ENCODE data around the gene NPTXR.

DNA sequence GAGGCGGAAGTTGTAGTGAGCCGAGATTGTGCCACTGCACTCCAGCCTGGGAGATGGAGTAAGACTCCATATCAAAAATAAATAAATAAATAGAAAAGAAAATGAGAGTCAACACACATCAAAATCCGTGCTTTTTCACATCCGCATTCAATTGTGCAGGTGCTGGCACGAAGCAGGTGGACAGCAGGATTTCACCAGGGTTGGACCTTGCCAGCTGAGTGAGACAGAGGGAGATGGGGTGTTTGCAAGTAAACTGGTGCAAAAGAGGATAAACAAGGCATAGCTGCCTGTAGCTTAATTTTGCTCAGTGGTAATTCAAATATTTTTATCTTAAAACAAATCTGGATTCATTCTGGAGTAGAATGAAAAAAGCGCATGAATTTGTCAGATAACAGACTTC is 26.6 kb downstream of the NPTXR start:
- TF ChIP-seq, protein P1, sequence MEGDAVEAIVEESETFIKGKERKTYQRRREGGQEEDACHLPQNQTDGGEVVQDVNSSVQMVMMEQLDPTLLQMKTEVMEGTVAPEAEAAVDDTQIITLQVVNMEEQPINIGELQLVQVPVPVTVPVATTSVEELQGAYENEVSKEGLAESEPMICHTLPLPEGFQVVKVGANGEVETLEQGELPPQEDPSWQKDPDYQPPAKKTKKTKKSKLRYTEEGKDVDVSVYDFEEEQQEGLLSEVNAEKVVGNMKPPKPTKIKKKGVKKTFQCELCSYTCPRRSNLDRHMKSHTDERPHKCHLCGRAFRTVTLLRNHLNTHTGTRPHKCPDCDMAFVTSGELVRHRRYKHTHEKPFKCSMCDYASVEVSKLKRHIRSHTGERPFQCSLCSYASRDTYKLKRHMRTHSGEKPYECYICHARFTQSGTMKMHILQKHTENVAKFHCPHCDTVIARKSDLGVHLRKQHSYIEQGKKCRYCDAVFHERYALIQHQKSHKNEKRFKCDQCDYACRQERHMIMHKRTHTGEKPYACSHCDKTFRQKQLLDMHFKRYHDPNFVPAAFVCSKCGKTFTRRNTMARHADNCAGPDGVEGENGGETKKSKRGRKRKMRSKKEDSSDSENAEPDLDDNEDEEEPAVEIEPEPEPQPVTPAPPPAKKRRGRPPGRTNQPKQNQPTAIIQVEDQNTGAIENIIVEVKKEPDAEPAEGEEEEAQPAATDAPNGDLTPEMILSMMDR (conservative IDR thresholded peaks at IDR 0.05 in 1 of 2, IDR thresholded peaks at IDR 0.05 in 1 of 2; ENCODE audit: low read depth in 1 of 2, low read length in 2 of 2), result no peak
- no peak for TF ChIP-seq EZH2 (IDR thresholded peaks at IDR 0.05; ENCODE audit: low read length, missing control alignments)
